HG03045 (cell line): ENCODE results near the gene TAF4.
"Not testable (repeated sequence)": the region's sequence is repeated elsewhere in the genome, so short reads cannot be mapped to it uniquely, and the experiment has no call there.

ENCODE experiments used
- ATAC-seq: cut with Tn5 transposase; IDR thresholded peaks from one replicate; pipeline ENCODE4 v1.9.1; 2021; ENCODE audit warnings: mild to moderate bottlenecking, moderate library complexity; ENCODE audit not compliant: unreplicated experiment

The TAF4 gene

DNA sequence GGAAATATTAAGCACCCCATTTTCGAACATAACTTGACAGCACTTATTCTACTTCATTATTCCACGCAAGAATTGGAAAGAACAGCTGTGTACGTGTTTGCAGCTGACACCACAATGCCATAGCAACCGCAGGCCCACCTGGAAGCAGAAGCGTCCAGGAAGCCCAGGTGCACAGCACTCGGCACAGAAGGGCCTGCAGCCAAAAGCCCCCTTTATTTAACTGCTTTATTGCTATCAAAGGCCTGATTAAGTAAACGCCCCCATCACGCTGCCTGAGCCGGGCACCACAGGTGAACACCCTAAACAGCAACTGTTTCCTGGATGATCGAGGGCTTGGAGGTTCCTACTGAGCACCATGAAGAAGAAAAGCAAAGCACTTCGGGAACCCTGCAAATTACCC, 6.3 kb downstream of the TAF4 start:
- ATAC-seq: no peak

DNA sequence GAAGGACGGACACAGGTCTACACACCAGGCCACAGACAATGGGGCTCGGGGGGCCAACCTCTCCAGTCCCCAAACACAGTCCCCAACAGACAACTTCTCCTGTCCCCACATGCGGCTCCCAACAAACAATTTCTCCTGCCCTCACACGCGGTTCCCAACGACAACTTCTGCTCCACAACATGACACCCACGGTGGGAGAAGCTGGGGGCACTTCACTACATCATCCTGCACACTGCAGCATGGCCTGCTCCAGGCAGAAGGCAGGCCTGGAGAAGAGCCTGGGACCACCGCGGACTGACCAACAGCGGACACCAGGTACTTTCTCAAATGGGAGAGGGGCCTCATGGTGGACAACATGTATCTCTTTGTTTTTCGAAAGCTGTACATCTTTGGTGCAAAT, 6.7 kb downstream of the TAF4 start:
- ATAC-seq: no peak

DNA sequence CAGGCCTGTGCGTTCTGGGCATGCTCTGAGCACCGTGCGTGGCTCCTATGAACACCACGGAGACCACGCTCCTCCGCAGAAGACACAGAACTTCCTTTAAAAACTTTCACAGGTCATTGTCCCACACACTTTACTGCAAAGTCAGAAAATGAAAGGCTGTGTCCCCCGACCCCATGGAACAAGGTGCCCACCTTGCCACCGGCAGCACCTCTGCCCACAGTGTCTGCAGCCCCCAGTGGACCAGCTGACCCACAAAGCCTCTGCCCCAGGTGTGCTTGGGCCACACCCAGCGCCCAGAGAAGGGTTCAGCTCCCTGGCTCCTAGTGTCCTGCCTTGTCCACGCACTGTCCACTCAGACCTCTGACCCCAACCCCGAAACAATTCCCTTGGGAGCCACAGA, 8.7 kb downstream of the TAF4 start:
- ATAC-seq: no peak

DNA sequence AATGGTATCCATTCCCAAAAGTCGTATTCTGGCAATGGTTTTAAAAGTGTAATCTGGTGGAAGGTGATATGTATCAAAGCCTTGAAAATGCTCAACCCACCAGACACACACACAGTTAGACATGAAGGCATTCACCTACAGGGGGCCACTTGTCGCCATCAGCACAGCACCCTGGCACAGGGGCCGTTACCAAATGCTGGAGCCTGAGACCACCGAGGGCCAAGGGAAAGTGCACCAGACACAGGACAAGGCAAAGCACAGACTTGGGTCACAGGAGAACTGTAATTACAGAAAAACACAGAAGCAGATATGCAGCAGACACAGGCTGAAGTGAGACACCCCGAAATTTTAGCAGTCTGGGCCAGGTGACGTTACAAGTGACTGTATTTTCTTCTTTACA, 9.3 kb downstream of the TAF4 start:
- ATAC-seq: no peak

DNA sequence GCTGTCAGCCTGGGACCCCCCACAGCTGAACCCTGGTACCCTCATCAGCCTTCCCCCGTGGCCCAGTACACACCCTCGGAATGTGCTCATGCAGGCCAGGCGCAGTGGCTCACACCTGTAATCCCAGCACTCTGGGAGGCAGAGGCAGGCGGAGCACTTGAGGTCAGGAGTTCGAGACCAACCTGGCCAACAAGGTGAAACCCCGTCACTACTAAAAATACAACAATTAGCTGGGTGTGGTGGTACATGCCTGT, 9.9 kb downstream of the TAF4 start:
- ATAC-seq: not testable (repeated sequence)

DNA sequence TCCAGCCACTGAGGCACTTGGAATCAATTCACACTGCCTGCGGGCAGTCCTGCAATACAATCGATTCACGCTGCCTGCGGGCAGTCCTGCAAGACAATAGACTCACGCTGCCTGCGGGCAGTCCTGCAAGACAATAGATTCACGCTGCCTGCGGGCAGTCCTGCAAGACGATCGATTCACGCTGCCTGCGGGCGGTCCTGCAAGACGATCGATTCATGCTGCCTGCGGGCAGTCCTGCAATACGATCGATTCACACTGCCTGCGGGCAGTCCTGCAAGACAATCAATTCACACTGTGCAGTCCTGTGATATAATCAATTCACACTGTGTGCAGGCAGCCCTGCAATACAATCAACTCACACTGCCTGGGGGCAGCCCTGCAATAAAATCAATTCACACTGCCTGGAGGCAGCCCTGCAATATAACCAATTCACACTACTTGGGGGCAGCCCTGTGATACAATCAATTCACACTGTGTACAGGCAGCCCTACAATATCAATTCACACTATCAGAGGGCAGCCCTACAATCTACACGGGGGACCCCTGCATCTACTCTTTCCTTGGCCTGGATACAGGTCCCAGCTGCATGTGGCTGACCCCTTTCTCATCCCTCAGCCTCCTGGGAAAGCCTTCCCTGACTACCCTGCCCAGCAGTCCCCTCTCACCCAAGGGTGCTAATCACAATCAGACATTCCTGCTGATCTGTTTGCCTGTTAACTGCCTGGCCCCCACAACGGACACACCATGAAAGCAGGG, 10.4 kb downstream of the TAF4 start:
- ATAC-seq: no peak

DNA sequence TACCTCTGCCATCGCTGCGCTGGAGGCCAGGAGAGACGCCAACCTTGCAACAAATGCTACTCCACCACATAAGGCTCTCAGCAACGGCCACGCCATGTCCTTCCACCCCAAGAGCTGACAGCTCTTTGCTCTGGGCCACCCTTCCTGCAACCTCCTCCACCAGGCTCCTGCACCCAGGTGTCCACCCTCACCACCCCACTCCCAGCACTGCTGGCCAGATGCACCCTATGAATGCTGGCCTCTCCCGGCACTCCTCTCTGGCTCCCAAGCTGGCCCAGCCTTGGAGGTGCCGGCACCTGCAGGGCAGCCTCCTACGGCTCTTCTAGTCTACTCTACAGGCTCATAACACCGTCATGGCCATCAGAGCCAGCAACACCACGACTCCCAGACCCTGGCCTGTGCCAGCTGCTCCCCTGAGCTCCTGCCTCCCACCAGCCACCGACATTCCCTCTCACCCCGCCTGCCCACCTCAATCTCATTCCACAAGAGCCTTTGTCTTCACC, 11.2 kb downstream of the TAF4 start:
- no peak for ATAC-seq

DNA sequence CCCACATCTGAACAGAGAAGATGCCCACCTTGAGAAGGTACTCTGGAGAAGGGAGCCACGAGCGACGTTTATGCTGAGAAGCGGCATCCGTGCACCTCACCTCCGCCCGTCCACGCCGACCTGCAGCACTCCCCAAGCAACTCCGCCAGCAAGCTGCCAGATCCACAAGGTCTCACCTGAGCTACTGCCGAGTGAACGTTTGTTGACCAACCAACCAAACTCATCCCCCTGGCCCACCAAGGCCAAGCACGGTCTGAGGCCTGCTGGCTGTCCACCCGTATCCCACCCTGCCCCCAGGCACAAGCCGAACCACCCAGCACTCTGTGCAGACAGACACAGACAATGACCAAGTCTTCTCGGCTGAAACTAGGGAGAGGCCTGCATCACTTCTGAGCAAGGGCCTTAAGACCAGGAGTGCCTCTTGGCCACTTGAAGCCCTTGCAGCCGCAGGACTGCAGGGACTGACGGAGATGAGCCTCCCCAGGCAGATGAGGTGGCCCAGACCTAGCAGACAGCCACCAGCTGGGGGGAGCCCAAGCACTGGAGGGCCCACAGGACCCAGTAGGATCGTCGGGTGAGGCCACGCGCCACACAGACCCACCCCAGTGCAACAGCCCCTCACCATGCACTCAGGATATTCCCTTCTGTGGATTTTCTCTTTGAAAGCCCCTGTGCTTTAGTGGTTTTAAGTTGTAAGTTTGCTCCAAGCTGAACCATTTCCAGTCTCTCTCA, 12.1 kb downstream of the TAF4 start:
- no peak for ATAC-seq

DNA sequence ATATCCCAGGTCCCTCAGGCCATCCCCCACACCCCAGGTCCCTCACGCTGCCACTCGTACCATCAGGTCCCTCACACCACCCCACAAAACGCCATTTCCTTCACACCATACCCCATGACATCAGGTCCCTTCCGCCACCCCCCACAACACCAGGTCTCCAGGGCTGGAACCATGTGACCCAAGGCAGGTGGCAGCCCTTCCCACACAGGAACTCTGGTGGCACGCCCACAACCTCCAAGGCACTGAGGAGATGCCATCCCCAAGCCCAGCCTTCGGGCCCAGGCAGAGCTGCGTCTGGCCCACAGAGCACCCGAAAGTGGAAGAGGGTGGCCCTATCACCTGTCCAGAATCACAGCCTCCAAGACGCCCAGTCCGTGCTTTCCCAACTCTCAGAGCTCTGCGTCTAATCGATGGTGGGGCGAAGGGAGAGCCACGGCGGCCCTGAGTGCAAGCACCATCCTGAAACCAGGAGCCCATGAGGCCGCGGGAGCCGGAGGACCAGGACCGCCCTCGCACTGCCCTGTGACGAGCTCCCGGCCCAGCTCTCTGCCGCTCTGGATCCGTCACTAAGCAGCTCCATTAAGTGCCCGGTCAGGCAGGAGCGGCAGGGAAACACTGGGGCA, 12.7 kb downstream of the TAF4 start:
- ATAC-seq: no peak

DNA sequence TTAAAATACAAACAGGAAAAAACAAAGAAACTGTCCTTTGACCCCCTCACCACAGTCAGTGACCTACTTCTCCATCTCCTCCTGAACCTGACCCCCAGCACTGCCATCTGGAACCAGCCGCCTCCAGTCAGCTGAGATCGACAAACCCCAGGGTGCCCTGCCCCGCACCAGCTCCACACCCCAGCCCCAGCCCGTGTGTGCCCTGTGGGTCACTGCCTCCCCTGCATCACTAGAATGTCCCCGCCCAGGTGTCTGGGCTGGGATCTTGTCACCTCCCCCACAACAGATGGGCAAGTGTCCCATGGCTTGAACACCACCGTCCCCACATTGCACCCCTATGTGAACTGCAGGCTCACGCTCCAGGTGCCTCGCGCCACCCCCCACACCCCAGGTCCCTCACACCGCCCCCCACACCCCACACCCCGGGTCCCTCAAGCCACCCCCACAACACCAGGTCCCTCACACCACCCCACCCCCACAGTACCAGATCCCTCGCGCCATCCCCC, 13.3 kb downstream of the TAF4 start:
- no peak for ATAC-seq

DNA sequence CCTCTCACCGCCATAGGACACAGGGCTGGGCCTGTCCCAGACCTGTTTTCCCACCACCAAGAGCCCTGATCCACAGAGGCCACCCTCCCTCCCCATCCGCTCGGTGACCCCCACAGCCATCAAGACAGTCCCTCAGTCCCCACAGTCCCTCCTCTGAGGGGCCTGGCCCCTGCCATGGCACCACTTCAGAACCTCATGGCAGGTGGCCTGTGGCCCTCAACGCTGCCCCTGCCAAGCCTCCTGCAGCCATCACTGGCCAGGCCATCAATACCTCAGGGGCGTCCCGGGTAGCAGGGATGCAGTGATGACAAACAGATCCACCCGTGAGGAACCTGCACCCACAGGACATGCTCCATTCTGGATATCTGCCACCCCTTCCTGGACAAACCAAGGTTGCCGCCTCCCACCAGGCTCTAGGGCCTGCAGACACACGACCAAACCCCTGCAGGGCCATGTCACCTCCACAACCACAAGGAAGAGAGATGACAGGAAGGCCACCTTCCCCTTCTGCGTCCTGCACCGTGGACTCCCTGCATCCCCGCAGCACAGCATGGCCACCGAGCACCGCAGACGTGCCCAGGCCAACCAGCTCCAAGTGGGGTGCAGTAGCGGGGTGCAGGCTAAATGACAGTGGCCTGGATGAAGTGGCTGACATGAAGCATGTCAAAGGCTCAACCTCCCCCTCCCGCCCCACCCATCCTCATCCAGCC, 14.0 kb downstream of the TAF4 start:
- no peak for ATAC-seq

DNA sequence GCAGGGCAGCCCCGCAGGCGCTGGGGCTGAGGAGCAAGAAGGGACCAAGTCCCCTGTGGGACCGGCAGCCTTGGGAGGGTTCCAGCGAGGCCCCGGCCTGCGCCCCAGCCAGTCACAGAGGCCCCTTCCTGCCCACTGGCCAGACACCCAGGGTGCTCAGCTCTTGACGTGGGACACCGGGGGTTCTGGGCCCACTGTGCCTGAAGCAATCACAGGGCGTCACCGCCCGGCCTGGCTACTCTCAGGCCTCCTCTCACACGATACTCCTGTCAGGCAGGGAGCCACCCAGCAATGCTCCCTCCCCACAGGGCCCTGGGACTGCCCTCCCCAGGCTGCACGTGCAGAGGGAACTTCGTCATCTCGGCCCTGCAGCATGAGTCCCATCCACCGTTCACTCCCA, 14.5 kb downstream of the TAF4 start:
- ATAC-seq: no peak

DNA sequence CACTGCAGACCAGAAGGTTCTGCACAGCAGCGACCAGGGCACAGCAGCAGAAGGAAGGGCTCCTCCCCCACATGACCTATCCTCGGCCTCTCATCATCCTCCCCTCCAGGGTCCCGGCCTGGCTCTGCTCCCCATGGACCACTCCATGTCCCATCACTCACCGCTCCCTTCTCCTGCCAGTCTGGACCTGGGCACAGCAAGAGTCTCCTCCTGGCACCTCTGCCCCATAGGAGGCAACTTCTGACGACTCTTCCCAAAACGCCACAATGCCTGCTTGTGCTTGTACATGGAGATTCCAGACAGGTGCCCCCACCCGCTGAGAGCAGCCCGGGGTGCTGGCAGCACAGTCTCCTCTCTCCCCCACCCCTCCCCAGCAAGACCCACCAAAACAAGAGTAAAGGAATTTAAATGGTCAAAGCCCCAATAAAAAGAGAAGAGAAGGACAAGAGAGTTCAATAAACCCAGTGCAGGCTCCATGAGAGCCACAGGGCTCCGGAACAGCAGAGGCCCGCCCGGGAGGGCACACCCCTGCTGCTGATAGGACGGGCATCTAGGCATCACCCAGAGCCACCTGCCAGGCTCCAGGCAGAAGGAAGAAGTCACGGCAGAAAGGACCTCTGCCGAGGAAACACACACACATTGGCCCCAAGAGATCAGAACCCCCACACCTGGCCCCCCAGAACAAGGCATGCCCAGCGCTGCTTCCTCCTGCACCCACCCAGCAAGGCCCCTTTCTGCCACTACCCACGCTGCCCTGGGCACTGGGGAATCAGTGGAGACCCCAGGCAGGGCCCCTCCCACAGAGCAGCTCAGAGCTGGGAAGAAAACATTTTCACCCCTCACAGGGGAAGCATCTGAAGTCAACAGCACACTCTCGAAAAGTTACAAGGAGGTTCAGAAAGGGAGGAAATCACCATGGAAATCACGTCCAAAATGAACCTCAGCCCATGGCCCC, 15.2 kb downstream of the TAF4 start:
- ATAC-seq: no peak

DNA sequence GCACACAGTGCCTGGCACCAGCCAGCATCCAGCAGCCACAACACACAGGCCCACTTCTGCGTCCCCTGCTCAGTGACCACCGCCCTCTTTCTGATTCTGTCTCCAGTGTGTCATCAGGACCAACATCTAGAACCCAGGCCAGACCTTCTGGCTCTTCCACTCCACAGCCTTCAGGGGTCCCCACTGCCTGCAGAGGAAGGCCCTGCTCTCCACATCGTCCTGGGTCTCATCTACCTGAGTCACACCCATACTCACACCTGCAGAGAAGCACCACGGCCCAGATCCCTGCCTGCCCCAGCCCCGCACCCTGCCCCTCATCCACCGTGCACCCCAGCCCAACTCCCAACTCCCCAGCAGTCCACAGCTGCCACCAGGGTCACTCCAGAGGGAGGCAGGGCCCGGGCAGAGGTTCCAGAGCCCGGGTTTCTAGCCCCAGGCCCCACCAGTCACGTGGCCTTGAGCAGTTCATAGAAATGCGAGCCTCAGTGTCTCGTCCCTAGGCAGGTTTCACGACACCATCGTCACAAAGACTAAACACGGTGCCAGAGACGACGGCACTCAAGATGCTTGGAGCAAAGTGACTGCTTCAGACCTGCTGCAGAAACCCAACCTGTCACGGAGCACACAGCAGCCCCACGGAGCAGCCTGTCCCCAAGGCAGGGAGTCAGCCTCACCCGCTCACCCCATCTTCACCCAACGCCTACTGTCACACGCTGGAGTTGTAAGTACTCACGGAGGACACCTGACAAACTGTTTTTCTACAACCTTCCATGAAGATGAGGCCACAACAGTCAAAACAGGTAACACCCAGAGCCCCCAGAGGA, 16.1 kb downstream of the TAF4 start:
- no peak for ATAC-seq

DNA sequence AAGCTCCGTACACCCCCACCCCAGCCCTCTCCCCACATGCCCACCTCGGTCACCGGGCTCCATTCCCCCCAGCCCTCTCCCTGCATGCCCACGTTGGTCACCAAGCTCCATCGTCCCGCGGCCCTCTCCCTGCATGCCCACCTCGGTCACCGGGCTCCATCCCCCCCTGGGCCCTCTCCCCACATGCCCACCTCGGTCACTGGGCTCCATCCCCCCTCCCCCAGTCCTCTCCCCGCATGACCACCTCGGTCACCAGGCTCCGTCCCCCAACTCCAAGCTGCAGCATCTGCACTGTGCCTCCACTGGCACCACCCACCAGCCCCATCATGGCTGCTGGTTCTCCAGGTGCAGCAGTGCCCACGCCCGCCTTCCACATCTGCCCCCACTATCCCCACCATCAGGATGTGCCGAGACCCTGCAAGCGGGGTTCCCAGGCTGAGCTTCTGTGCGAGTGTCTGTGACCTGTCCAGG, 16.8 kb downstream of the TAF4 start:
- no peak for ATAC-seq

DNA sequence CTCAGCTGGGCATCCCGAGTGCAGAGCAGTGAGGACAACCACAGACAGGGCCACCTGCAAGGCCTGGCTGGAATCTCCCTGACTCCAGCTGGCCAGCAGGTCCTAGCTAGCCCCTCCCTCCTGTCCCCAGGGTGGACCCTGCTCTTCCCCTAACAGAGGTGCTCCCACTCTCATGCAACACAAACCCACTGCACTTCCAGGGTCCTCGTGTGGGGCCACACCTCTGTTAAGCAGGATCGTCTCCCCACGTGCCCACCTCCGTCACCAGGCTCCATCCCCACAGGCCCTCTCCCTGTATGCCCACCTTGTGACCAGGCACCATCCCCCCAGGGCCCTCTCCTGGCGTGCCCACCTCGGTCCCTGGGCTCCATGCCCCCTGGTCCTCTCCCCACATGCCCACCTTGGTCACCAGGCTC, 17.3 kb downstream of the TAF4 start:
- ATAC-seq: no peak

DNA sequence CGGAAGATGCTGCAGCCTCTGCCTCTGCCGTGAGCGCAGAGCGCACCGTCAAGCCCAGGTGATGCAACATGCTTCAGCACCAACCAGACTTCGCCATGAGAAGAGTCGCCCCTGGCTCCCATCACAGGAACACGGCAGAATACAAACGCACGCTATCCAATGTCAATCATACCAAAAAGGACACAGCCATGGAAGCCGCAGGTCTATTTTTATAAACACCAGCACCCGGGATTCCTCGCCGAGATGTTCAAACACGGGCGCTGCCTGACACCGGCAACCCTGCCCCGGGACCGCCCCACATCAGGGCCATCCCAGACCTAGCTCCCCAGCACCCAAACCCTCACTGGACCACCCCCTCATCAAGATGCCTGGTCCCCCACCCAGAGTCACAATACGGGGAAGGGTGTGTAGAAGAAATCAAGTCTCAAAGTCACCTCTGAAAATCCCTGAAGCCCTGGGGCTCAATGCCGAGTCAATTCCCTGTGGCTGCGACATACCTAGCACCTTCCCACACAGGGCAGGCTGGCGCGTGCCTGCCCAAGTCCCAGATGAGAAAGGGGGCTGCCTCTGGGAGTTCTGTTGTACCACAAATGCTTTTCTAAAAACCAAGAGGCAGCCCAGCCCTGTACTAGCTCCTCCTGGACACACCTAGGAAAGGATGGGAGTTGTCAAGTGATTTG, 17.9 kb downstream of the TAF4 start:
- no peak for ATAC-seq

DNA sequence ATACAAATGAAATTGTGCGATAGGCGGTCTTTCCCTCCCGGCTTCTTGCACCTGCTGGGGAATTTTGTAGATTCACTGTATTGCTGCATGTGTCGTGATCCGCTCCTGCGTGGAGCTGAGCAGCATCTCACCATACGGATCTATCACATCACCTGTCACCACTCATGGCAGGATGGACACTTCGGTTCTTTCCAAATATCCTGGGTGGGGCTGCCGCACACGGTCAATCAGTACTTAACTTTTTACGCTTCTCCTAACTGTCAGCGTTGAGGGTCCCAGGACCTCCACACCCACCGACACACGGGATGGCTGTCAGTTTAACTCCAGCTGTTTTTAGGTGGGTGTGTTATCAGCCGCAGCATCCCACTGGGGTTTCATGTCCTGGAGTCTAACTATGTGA, 19.2 kb downstream of the TAF4 start:
- no peak for ATAC-seq
